DMS53 (cell line): Measurements from ENCODE around the gene GNAQ.
"Not testable (repeated sequence)": the region's sequence is repeated elsewhere in the genome, so short reads cannot be mapped to it uniquely, and the experiment has no call there.

Experiments
- DNase-seq: peaks from one replicate; lab custom pipeline; 2025; lab: John Stamatoyannopoulos, UW

Gene GNAQ

GRCh38 chr9:77876091-77876490, 155.5 kb downstream of the GNAQ start:
- no peak for DNase-seq

GRCh38 chr9:77872863-77873262, 158.7 kb downstream of the GNAQ start:
- no peak for DNase-seq

- DNase-seq, result no peak
Observed at GRCh38 chr9:77872177-77872576, 159.4 kb downstream of the GNAQ start.

- no peak for DNase-seq
Observed at GRCh38 chr9:77871483-77871882, 160.1 kb downstream of the GNAQ start.

- no peak for DNase-seq
Observed at GRCh38 chr9:77866878-77867277, 164.7 kb downstream of the GNAQ start.

GRCh38 chr9:77865385-77866047, 166.1 kb downstream of the GNAQ start:
- DNase-seq, result peak; percentile 40

GRCh38 chr9:77864211-77864889, 167.3 kb downstream of the GNAQ start:
- peak; percentile 3 for DNase-seq

GRCh38 chr9:77863638-77864037, 168.0 kb downstream of the GNAQ start:
- not testable (repeated sequence) for DNase-seq

GRCh38 chr9:77860953-77861352, 170.7 kb downstream of the GNAQ start:
- not testable (repeated sequence) for DNase-seq

GRCh38 chr9:77857513-77858259, 173.9 kb downstream of the GNAQ start:
- DNase-seq, result no peak

GRCh38 chr9:77856615-77857014, 175.0 kb downstream of the GNAQ start:
- DNase-seq, result no peak

GRCh38 chr9:77854916-77855311, 176.7 kb downstream of the GNAQ start:
- DNase-seq, result no peak

- no peak for DNase-seq
Observed at GRCh38 chr9:77854258-77854915, 177.2 kb downstream of the GNAQ start.

GRCh38 chr9:77853716-77854115, 177.9 kb downstream of the GNAQ start:
- no peak for DNase-seq

- peak; percentile 15 for DNase-seq
Observed at GRCh38 chr9:77851882-77852595, 179.6 kb downstream of the GNAQ start.

GRCh38 chr9:77848897-77849296, 182.7 kb downstream of the GNAQ start:
- no peak for DNase-seq

GRCh38 chr9:77848404-77848803, 183.2 kb downstream of the GNAQ start:
- DNase-seq, result no peak

- DNase-seq, result no peak
Observed at GRCh38 chr9:77847626-77848025, 184.0 kb downstream of the GNAQ start.

- no peak for DNase-seq
Observed at GRCh38 chr9:77847059-77847499, 184.5 kb downstream of the GNAQ start.

GRCh38 chr9:77844415-77844814, 187.2 kb downstream of the GNAQ start:
- DNase-seq, result no peak

- no peak for DNase-seq
Observed at GRCh38 chr9:77843871-77844155, 187.8 kb downstream of the GNAQ start.
